Lung microvascular endothelial cell (primary cell): ENCODE data around the gene LBHD1. TPM values are rescaled to one million over a fixed set of nuclear protein-coding genes. Genes with fewer than 3 reads are reported as not detected.
"Not testable (repeated sequence)": the region's sequence is repeated elsewhere in the genome, so short reads cannot be mapped to it uniquely, and the experiment has no call there.

Experiments used
- DNase-seq, 2 donors: peaks; one replicate each; pipeline versions ENCODE4 v3.0.0 to v3.0.0-alpha.2; 2010; ENCODE audit warnings: low read depth in 2 of 2
- total RNA-seq: library from RNA; depleted of rRNA; stranded (reverse); fragments of >200 nt; gene quantifications from 2 replicates; pipeline ENCODE4 v1.2.1, GENCODE V29; 2014

Gene LBHD1
- total RNA-seq, 1 donor from 2014 or later = 1.6 TPM

DNA sequence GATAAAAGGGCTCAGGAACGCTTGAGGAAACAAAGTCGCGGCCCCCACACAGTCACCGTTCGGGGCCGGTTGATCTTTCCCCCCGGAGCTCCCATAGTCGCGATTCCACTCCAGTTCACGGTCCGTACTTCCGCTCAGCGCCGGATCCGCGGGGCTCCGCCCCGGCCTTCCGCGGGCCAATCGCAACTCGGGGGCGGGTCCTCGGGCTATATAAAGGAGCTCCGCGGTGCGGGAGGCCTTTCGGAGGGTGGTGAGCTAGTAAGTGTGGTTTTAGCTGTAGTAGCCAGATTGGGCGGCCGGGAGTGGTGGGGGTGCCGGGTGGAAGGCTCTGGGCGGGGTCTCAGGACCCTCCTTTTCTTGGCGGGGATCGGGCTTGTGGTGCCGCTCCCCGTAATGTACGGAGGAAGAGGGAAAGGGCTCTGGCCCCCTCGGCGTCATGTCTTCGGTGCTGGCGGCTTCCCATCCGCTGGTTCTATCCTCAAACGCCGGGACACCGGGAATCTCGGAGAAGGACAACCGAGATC is 6.9 kb downstream of the LBHD1 start, which contains the start of the genes C11orf98 and CSKMT:
Gene C11orf98 (minus strand): TSS at position 136 of the 524 bp plus-strand sequence. CDS start 41 bp downstream, at position 95.
Gene CSKMT (plus strand): TSS at position 238 of the 524 bp plus-strand sequence. CDS start 568 bp downstream, outside the sequence.
- DNase-seq = peak; percentile 93 to 95

DNA sequence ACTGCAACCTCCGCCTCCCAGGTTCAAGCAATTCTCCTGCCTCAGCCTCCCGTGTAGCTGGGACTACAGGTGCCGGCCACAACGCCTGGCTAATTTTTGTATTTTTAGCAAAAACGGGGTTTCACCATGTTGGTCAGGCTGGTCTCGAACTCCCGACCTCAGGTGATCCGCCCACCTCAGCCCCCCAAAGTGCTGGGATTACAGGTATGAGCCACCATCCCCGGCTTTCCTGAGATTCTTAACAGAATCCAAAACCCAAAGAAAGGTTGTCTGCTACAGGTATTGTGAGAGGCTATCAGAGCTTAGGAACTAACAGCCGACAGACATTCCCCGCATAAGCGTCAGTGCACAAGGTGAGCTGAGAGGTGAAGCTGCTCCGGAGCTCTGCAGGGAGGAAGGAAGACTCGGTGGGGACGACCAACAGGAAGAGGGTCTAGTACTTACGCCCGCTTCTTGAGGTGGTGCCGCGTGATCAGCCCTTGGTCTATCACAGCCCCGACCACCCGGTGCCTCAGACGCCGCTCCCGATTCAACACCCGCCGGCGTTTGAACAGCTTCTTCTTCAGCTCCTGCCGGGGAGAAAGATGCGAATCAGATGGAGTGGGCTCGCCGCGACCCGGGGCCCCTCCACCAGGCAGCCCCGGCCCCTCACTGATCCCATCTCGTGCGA is 7.5 kb downstream of the LBHD1 start:
- peak; percentile 55 to 58 for DNase-seq

DNA sequence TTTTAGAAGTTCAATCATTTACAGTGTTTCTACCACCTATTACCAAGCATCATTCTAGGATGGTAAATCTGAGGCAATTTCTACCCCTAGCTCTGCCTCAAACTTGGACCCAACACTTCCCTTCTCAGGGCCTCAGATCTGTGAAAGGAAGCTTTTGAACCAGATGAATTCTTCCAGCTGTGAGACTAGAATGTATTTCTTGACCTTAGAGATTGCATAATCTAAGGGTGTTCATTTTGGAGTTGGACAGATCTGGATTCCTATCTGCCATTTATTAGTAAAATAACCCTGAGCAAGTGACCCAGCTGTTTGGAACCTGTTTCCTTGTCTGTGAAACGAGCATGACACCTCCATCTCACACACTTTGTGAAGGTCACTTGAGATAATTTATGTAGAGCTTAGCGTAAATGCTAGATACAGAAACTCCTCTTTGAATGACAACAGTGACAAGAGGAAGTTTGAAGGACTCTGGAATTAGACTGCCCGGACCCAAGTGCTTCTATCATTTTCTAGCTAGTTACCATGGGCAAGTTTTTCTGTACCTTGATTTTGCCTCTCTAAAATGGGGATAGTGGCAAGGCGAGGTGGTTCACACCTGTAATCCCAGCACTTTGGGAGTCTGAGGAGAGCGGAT is 15.2 kb downstream of the LBHD1 start:
- DNase-seq = no peak

DNA sequence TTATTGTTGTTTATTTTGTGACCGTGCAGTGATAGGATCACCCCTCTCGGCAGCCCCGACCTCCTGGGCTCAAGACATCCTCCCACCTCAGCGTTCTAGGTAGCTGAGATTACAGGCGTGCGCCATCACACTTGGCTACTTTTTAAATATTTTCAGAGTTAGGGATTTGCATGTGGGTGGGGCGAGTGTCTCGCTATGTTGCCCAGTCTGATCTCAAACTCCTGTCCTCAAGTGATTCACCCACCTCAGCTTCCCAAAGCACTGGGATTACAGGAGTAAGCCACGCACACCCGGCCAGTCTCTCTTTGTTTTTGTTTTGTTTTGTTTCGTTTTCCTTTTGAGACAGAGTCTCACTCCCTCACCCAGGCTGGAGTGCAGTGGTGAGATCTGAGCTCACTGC is 17.8 kb downstream of the LBHD1 start:
- DNase-seq = no peak

DNA sequence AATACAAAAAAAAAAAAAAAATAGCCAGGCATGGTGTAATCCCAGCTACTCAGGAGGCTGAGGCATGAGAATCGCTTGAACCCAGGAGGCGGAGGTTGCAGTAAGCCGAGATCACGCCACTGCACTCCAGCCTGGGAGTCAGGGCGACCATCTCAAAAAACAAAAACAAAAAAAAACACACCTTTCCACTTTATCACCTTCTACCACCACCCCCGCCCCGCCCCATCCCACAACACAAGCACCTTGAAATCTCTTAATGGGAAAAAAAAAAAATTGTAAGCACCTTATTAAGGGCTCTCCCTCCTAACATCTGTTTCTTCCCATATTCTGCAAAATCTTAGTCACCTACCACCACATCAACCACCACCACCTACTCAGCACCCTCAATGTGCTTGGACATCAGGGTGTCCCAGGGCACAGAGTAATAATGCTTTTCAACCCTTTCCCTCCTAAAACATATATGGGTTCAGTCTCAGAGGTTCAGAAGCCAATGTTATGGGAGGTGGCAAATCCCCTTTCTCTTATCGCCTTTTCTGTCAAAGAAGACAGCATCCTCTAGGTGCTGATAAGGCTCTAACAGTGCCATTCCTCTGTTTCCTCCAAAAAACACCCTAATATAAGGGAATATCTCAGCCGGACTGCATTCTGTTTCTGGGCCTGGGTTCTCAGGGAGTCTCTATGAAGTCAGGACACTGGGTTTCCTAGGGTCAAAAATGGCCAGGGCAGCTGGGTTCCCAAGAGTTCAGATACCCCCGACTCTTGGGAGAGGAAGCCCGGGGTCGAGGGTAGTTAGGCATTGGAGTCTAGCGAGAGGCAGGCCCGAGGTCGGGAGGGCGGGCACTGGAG is 19.7 kb downstream of the LBHD1 start:
- DNase-seq = no peak

DNA sequence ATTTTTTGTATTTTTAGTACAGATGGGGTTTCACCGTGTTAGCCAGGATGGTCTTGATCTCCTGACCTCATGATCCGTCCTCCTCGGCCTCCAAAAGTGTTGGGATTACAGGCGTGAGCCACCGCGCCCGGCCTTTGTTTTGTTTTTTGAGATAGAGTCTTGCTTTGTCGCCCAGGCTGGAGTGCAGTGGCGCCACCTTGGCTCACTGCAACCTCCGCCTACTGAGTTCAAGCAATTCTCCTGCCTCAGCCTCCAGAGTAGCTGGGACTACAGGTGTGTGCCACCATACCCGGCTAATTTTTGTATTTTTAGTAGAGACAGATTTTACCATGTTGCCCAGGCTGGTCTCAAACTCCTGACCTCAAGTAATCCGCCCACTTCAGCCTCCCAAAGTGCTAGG is 21.8 kb downstream of the LBHD1 start:
- DNase-seq = not testable (repeated sequence)

DNA sequence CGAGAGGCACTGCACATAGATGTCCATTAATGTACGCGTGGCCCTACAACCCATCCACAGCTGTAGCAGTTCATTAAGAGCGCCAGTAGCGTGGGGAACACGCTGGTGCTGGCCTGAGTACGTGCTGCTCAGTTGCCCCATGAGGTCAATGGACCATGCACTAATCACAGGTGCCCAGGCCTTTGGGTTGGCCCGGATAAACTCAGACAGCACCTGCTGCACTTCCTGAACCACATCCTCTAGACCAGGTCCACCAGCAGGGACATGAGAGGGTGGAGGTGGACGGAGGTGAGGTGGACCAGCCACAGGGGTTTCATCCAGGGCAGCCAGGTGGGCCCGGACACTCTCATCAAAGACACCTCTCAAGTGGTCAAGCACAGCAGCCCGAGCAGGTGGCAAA is 22.6 kb downstream of the LBHD1 start:
- DNase-seq = no peak

DNA sequence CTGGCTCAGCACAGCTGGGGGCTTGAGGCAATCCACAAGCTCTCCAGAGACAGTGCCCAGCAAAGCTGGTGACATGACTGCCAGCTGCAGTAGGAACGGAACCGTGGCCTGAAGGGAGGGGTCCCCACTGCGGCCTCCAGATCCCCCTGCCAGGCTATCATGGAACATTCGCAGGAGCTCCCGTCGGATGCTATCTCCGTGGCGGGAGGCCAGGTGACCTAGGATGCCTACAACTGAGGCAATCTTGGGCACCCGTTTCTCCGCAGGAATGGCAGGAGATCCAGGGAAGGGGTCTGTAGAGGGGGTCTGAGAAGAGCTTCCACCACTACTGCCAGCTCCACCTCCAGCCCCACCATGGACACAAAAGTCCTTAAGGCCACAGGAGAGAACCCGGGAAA is 23.1 kb downstream of the LBHD1 start:
- no peak for DNase-seq

DNA sequence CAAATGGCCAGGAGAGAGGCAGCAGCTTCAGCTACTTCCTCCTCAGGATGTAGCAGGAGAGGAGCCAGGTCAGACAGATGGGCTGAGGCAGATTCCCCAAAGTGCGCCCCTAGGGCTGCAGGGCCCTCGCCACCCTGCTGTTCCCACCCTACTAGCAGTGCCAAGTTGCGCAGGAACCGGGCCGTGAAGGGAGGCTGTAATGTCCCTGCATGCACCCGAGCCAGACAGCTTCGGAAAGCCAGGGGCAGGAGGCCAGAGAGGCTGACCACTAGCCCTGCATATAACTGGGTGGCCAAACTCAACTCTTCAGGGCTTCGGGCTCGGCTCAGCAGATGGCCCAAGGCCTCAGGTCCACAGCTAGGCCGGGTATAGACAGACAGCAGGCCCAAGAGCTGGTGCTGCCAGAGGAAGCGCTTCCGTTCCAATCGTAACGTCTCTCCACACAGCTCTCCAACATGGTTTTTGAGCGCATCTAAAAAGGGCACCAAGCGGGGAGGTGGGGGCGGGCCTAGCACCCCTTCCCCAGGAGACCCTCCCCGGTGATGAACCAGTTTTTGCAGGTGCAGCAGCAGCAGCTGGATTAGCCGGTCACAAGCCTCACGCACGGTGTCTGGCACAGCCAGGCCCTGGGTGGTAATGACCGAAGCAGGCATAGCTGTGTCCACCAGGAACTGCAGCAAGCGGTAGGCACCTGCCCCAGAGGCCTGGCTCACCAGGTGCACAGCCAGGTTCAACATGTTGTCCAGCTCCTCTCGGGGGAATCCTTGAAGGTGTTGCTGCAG is 23.7 kb downstream of the LBHD1 start:
- no peak for DNase-seq

DNA sequence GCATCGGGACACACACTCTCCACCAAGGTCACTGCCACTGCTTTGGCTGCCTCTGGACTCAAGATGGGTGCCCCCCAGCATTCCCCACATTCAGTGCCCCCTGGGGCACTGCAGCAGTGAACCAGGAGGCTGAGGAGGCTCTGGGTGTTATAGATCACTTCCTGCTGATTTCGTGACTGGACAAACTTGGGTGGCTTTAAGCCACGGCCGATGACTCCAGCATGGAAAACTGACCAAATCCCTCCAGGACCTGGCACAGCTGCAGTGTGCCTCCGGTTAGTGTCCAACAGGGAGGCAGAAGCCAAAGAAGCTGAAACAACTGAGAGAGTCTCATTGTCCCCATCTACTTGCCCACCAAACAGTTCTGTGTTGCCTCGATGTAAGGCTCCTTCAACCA is 24.5 kb downstream of the LBHD1 start:
- no peak for DNase-seq

DNA sequence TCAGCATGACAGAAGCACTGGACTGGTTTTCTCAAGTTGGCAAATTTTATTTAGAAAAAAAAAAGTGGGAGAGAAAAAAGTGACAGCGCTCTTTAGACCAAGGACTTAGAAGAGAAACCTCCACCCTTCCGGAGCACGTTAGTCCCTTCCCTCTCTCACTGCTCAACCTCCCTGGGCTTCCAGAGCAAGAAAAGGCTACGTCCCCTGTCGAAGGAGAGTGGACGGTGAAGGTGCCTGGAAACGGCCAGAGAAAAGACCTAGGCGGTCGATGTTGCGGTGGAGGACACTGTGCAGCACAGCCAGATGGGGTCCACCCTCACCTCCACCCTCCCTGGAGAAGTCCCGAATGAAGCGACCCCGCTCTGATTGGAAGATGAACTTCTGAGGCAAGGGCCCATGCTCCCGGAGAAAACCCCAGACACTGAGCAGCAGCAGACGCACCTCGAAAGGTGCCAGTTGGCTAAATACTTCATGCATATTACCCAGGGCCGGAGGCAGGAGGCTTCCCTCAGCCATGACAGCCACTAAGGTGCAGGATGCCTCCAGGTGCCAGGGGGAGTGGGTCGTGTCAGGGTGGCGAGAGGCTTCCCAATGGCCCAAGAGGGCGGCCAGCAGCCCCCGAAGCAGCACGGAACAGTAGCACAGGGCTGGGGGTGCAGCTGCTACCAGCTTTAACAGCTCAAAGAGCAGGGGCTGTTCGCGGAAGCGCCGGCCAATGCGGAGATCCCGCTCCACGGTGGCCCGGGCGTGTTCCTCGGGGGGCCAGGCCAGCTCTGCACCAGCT is 25.1 kb downstream of the LBHD1 start:
- no peak for DNase-seq

DNA sequence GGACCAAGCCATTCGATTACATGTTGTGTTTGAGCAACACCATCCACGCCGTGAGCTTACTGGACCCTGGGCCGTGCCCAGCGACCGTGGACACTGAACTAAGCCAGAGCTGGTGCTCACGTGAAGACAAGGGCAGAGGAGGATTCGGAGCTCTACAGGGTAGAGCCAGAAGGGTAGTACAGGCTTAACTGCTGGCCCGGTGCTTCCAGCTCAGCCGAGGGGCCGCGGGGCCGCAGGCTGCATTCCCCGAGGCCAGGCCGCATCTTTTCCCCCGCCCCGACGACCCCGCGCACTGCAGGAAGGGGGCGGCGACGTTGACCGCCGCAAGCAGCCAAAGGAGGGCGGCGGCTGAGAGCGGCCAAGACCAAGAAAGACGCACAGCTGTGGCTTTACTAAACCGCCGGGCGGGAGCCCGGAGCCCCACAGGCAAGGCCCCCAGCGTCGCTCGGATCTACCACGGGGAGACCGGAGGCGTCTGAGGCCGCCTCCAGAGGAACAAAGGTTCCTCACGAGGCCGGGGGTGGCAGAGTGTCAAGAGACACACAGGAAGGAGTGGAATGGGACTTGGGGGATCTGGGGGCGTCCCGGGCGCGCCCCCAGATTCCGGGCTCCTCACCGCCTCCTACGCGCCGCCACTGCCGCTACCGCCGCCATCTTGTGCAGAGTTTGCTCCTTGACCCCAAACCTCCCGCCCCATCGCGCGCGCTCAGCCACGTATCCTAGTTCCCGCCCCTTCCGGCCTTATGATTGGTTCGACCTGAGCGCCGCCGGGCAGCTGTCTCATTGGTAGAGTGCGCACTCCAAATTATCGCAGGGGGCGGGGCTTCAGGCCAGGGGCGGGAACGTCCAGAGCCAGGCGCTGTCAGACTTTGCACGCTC is 25.9 kb downstream of the LBHD1 start, which contains the start of gene GANAB:
Gene GANAB (minus strand): TSS at position 668 of the 879 bp plus-strand sequence. CDS start 14 bp downstream, at position 654.
- peak; percentile 98 to 99 for DNase-seq

DNA sequence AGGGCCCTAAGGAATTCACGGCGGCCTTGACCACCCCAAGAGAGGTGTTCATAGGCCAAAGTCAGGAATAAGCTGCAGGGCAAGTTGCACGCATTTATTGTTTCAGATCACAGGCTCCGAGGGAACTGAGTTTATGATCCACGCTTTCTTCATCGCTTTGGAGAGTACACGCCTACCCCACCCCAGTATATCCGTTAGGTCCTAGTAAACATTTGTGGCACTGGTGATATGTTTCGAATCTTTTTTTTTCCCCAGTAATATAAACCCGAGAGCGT is 26.5 kb downstream of the LBHD1 start:
- no peak for DNase-seq

DNA sequence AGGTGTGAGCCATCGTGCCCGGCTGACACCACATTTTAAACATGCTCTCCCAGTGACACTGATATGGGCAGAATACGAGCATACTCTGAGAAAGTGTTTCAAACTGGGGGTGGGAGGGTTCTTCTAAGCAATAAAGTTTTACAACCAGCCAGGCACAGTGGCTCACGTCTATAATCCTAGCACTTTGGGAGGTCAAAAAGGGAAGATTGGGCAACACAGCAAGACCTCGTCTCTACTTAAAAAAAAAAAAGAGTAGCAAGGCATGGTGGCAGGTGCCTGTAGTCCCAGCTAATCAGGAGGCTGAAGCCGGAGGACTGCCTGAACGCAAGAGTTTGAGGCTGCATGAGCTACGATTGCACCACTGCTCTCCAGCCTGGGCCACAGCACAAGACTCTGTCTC is 27.8 kb downstream of the LBHD1 start:
- DNase-seq = no peak

DNA sequence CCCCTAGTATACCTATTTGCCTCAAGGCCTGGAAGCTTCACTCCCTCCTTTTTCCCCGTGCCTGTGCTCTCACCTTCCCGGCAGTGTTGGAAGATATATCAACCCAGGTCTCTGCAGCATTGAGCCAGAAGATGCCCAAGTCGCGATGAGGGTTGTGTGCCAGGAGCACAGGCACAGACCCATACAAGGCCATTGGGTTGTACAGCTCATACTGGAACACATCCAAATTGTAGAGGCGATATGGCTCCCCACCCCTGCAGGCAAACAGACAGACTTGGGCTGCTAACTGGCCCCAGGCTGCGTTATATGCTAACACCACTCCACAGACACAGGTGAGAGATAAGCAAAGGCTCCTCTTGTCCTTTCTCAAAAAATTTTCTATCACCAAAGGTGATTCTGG is 39.6 kb downstream of the LBHD1 start:
- DNase-seq = no peak

DNA sequence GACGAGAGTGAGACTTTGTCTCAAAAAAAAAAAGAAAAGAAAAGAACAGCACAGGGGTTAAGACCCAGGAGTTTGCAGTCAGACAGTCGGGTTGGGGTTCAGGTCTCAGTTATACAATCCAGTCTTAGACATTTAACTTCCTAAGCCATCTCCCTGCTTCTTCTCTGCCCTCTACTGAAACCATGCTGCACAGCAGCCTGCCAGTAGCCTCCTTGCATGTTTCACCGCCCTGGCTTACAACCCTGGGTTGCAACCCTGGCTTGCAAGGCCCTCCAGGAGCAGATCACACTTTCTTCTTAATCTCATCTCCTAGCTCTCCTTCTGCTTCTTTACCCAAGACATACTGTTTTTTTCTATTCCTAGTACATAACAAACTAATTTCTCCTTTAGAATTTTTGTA is 44.4 kb downstream of the LBHD1 start:
- peak in 1 of 2 donors; percentile 28 for DNase-seq

DNA sequence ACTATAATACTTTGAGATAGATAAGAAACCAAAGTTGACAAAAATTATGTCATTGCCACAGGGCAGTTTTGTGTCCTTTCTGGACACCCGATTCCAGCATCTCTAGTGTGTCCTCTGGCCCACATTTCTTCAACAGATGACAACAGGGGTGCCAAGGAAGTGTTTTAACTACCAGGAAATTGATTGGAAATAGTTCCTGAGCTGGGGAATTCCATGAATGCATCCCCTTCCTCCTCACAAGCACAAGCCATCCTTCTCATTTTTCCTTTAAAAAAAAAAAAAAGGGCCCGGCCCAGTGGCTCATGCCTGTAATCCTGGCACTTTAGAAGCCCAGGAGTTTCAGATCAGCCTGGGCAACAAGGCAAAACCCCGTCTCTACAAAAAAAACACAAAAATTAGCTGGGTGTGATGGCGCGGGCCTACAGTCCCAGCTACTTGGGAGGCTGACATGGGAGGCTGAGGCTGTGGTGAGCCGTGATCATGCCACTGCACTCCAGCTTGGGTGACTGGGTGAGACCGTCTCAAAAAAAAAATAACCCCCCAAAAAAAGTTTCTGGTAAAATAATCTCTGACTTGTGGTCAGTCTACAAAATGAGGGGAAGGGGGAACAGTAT is 49.5 kb downstream of the LBHD1 start:
- peak in 1 of 2 donors; percentile 42 for DNase-seq

DNA sequence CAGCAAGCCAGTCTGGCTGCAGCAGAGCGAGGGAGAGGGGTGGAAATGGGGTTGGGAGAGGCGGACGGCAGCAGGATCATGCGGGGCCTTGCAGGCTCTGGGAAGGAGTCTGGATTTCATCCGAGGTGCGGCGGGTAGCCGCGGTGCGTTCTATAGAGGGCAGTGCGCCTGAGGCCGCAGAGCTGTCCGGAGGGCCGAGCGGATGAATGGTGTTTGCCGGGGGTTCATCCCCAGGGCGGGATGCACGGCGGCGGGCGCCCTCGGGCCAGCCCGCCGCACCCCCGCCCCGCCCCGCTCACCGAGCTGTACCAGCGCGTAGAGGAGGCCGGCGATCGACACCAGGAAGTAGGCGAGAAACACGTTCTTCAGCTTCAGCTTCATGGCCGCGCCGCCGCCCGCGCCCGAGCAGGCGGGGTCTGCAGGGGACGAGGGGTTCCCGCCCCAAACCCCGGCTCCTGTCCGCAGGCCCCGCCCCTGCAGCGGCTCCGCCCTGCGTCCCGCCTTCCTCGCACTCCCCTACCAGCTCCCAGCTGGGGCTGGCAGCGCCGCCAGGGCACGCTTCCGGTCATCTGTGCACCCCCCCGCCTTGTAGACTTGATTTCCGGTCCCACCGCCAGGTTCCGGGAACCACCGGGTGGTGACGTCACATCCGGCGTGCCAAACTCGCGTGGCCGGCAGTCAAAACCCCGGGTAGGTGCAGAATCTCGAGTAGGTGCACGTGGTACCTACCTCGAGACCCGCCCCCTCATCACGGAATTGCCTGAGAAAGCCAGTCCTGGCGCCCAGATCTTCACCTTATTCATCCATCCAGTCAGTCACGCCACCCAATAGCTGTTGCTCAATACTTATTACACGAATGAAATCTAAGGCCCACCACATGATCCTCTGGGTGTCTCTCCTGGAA is 50.2 kb downstream of the LBHD1 start, which contains the start of gene B3GAT3:
Gene B3GAT3 (minus strand): TSS at position 420 of the 904 bp plus-strand sequence. CDS start 39 bp downstream, at position 381.
- peak; percentile 93 to 94 for DNase-seq
